AG10803 (cell line): ENCODE results near the gene KCNMA1.

Experiments
- DNase-seq: peaks from one replicate; pipeline ENCODE4 v3.0.0; 2010; ENCODE audit warnings: low read depth
- H3K4me3 ChIP-seq: 2 replicates; pipeline ENCODE4 v1.5.1; 2011; ENCODE audit warnings: mild to moderate bottlenecking, low read length, control low read depth
- TF ChIP-seq, protein P1 (sequence below): conservative IDR thresholded peaks from 2 replicates; pipeline ENCODE4 v1.5.1; 2011; ENCODE audit warnings: mild to moderate bottlenecking, low read length, control low read depth, inconsistent platforms

KCNMA1 gene

DNA sequence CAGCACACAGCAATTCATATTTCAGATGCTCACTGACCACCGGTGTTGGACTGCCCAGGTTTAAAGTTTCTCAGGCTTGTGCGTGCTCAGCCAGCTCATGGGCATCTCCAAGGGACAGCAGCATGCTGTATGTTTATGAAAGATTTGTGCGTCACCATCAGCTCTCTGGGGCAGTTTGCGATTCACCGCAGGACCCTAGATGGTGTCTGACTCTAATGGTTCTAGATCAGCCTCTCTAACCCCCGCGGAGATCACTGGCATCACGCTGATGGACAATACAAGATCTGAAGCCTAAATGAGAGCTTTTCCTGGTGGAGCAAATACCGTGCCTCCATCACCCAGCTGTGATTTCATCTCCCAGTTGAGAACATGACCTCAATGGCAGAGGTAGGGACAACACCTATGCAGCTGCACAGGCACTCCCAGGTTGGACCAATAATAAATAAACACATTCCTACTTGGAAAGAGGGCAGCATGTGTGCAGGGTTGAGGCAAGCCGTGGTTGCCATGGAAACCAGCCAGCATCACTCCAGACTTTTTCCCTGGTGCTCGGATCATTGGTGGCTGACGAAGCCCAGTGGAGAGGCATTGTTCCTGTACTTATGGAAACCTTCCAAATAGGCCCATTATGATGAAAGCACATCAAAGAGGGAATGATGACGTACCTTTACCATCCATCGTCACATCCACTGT is 253.6 kb downstream of the KCNMA1 start:
- TF ChIP-seq, protein P1, sequence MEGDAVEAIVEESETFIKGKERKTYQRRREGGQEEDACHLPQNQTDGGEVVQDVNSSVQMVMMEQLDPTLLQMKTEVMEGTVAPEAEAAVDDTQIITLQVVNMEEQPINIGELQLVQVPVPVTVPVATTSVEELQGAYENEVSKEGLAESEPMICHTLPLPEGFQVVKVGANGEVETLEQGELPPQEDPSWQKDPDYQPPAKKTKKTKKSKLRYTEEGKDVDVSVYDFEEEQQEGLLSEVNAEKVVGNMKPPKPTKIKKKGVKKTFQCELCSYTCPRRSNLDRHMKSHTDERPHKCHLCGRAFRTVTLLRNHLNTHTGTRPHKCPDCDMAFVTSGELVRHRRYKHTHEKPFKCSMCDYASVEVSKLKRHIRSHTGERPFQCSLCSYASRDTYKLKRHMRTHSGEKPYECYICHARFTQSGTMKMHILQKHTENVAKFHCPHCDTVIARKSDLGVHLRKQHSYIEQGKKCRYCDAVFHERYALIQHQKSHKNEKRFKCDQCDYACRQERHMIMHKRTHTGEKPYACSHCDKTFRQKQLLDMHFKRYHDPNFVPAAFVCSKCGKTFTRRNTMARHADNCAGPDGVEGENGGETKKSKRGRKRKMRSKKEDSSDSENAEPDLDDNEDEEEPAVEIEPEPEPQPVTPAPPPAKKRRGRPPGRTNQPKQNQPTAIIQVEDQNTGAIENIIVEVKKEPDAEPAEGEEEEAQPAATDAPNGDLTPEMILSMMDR = no peak
- DNase-seq = no peak
- no peak overlapping the region for H3K4me3 ChIP-seq

DNA sequence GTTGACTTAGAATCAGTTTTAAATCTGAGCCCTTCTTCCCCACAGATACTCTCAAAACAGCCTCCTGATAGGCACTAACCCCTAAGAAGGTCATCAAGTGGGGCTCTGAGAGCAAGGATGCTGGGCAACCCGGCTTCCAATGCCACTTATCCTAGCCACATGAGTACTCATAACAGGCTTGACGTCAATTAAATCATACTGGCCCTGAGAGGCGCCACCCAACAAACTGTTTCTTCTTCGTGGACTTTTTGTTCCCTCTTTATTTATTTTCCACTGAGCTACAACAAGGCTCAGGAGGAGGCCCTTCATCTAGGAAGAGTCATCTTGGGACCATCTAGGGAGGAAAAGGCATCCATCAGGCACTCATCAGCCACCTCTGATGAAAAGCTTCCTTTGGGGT is 255.9 kb downstream of the KCNMA1 start:
- H3K4me3 ChIP-seq = no peak overlapping the region
- TF ChIP-seq, protein P1 = no peak
- no peak for DNase-seq

DNA sequence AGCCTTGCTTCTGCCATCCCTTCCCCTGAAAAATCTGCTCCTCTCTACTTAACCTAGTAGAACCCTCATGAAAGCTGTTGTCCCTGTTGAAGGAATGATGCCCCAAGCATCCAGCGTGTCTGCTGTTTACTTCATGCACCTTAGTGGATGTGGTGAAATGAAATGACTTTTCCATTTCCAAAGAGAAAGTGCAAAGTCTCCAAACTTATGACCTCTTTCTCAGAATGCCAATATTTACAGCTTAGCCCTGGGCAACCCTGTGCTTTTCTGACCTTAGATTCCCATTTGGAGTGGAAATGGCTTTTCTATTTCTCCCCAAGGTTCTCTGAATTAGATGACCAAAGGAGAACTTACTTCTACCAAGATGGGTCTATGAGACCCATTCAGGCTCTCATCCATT is 256.9 kb downstream of the KCNMA1 start:
- H3K4me3 ChIP-seq = no peak overlapping the region
- TF ChIP-seq, protein P1 = no peak
- DNase-seq = no peak

DNA sequence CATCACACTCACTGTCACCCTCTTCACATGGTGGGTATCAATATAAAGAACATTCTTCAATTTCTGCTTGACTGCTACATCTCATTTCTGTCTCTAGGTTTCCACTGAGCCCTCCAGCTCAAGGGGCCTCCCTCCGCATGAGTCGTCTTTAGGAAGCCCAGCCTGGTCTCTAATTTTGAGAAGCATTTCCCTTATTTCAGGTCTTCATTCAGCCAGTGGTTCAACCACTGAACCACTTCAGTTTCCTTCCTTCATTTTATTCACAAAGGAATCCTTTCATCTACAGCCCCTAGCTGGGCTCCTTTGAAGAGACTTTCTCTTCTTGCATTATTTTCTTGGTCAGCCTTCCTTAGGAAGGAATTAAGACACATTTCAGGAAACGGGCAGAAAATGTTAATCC is 257.4 kb downstream of the KCNMA1 start:
- TF ChIP-seq, protein P1 = no peak
- no peak for DNase-seq
- no peak overlapping the region for H3K4me3 ChIP-seq

DNA sequence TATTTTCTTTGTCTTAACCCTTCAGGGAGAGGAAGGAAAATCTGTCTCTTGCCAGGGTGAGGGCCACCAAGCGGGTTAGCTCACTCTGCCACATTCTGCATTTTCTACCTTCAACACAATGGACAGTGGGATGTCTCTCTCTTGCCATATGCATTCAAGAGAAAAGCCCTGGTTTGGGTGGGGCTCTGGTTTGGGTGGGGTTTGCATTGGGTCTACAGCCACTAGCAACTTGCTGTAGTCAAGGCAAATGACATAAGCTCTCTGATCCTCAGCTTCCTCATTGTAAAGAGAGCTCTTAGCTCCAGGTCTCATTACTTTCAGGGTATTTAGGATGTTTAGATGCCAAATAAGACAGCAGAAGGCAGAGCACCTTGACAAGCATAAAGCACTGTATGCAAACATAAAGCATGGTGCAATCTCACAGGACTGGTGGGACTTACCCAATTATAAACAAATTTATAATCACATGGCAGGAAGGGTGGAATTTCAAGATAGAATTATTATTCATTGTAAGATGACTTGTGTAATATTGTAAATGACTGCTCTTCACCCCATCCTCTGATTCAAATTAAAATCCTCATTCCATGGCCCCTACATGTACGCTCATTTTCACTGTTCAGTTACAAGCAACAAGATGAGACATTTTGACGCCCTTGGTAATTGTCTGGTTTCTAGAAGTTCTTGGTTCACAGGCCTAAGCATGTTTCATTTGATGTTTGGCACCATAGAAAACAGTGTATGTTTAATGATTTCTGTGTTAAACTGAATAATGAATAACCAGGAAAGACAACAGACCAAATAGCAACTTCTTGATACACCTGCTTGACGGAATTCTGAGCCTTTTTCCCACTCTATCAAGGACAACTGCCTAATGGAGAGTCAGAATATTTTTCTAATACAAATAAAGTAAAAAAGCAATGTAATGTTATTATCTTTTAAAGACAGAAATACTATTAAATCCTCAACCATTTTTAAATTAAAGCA is 258.9 kb downstream of the KCNMA1 start:
- TF ChIP-seq, protein P1 = no peak
- H3K4me3 ChIP-seq = no peak overlapping the region
- DNase-seq = no peak

DNA sequence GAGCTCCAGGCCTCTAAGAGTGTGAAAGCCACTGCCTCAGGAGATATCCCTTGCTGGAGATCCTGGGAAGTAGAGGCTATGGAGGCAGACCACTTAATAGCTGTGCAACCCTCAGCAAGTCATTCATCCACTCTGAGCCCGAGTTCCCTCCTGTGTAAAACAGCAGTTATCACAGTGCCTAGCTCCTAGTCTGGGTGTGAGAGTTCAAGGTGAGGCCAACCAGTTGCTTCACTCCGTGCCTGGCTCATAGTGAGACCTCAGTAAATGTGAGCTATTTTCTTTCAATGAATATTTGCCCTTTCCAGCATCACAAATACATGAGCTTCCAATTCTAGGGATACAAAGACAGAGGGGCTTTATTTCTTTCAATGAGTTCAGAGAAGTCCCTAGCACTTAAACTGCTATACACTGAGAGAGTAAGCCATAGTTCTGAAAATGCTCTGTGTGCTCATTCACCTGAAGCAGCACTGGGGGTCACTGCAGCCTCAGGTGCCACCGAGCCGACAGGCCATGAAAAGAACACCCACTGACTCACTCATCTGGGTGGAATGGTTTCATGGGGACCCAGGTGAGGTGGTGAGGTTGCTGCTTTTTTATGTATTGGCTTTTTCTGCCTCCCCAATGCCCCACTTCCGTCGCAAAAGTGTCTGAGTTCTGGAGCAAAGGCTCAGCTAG is 259.8 kb downstream of the KCNMA1 start:
- no peak for DNase-seq
- TF ChIP-seq, protein P1 = no peak
- H3K4me3 ChIP-seq = no peak overlapping the region
